HG03045 (cell line): ENCODE data around the gene TOMM20.
A peak's percentile ranks its signal among the peaks of the same experiment; 100 is the strongest.

Experiments
- ATAC-seq: cut with Tn5 transposase; IDR thresholded peaks from one replicate; pipeline ENCODE4 v1.9.1; 2021; ENCODE audit warnings: mild to moderate bottlenecking, moderate library complexity; ENCODE audit not compliant: unreplicated experiment

Gene TOMM20

DNA sequence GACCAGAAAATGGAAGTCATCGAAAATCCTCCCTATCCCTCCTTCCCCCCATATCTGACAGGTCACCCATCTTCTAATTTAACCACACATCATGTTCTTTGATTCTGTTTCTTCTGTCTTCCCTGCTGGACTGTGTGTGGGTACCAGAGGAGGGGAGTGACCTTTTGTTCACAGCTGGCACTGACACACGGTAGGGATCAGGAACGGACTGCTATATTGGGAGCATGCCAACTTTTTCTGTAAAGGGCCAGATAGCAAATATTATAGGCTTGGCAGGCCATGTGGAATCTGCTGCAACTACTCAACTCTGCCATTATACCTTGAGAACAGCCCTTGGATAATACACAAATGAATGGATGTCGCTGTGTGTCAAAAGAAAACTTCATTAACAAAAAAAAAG, 7.5 kb upstream of the TOMM20 start:
- no peak for ATAC-seq

DNA sequence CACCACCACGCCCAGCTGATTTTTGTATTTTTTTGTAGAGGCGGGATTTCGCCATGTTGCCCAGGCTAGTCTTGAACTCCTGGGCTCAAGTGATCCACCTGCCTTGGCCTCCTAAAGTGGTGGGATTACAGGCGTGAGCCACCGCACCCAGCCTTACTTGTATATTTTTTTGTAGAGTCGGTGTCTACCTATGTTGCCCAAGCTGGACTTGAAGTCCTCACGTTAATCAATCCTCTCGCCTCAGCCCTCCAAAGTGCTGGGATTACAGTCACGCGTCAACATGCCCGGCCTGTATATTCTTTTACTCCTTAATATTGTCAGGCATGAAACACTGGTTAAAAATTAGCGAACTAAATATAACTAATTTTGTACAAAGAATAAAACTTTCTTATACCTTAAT, 5.5 kb upstream of the TOMM20 start:
- no peak for ATAC-seq

DNA sequence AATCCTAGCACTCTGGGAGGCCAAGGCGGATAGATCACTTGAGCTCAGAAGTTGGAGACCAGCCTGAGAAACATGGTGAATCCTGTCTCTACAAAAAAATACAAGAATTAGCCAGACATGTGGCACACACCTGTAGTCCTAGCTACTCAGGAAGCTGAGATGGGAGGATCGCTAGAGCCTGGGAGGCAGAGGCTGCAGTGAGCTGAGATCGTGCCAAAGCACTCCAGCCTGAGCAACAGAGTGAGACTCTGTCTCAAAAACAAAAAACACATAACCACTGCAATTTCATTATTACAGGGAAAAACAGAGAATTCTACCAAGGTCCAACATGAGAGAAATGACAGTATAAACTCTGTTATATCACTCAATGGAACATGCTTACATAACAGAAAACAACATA, 4.4 kb upstream of the TOMM20 start:
- no peak for ATAC-seq

DNA sequence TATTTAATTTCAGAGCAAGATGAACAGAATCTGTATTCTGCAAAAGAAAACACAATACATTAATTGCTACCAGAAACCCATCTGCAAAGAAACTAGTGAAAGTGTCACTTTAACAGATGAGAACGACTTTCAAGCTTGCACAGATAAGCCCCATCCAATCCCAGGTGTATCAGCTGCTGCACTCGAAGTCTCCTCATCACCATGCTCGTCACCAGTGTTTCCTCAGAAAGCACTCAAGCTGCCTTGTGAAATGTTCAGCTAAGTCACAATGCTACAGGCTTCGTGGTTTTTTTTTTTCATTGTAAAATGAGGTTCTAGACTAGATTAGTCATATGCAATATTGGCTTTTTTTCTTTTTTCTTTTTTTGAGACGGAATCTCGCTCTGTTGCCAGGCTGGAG, 3.3 kb upstream of the TOMM20 start:
- no peak for ATAC-seq

DNA sequence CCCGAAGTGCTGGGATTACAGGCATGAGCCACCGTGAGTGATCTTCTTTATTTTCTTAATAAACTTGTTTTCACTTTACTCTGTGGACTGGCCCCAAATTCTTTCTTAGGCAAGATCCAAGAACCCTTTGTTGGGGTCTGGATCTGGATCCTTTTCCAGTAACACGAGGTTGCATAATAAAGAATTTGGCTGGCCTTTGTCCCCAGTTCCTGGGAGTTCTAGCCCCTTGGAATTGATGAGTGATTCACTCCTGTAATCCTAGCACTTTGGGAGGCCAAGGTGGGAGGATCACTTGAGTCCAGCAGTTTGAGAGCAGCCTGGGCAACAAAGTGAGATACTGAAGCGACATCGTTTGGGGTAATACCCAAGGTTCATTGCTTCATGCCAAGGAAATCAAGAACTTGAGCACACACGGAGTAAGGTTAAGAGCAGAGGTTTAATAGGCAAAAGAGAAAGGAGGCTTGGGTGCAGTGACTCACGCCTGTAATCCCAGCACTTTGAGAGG, 2.2 kb upstream of the TOMM20 start:
- no peak for ATAC-seq

DNA sequence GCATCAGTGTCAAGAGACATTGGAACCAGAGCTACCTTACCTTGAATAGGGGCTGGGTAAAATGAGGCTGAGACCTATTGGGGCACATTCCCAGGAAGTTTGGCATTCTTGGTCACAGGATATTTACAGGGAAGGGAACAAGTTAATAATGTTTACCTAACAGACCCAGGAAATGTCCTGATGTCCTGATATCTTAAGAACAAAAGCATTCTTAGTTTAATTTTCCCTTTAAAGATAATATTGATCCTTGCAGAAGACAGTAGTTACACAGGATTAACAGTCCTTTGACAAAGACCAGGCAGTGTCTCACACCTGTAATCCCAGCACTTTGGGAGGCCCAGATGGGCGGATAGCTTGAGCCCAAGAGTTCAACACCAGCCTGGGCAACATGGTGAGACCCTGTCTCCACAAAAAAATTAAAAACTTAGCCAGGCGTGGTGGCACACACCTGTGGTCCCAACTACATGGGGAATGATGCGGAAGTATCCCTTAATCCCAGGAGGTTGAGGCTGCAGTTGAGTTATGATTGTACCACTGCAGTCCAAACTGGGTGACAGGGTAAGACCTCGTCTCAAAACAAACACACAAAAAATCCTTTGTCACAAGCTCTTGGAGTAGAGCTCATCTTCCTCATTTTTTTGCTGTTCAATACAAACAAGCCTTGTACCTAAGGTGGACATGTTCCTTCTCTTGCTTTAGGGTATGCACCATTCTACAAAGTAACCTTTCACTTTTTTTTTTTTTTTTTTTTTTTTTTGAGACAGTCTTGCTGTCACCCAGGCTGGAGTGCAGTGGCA, 1.3 kb upstream of the TOMM20 start:
- no peak for ATAC-seq

DNA sequence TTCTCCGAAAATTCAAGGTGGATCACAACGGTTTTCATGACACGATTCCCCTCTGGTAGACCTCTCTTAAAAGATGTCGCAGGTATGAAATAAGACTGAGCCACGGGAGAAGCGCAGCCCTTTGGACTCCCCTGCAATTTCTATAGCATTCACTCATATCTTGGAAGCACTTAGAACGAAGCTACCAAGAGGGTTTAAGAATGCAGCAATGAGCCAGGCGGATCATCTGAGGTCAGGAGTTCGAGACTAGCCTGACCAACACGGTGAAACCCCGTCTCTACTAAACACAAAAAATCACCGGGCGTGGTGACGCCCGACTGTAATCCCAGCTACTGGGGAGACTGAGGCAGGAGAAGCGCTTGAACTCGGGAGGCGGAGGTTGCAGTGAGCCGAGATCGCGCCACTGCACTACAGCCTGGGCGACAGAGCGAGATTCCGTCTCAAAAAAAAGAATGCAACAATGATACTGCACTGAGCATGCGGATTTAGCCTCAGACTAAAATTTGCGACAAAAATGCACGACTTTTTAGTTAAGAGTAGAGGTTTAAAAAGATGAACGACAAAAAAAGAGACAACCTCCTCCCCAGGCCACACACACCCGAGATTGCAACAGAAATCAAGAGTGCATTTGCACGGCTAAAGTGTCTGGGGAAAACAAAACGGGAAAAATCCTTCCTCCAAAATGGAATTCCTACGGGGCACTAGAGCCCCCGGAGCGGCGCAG, 743 bp downstream of the TOMM20 start:
- ATAC-seq = no peak

DNA sequence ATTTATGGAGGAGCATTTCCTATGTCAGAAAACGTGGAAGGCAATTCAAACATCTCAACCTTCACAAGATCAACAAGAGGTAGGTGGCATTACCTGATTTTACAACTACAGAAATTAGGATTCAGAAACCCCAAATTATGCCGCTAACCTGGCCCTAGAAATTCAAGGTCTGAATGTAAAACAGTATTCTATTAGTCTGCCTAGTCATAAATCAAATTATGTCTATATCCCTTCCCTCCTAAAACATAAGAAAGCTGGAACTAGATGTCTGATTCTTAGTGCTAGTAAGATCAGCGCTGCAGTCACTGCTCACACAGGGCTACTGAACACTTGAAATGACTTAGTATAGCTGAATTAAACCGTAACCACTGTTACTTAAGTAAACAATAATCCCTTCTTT, 1.4 kb downstream of the TOMM20 start:
- no peak for ATAC-seq

DNA sequence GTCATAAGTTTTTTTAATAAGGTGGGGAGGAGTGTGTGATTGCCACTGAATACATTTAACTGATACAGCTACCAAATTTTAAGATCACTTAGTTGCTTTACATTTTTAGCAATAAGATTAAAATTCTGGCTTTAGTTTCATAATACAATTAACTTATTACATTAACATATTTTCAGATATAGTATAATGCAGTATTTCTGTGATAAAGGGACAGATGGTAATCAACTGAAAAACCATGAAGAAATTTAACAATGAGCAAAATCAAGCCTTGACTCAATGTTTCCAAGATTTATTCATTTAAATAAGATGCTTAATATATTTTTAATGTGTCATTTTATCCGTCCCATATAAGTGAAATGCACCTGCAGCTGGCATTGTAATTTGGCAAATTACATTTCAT, 4.0 kb downstream of the TOMM20 start:
- no peak for ATAC-seq

DNA sequence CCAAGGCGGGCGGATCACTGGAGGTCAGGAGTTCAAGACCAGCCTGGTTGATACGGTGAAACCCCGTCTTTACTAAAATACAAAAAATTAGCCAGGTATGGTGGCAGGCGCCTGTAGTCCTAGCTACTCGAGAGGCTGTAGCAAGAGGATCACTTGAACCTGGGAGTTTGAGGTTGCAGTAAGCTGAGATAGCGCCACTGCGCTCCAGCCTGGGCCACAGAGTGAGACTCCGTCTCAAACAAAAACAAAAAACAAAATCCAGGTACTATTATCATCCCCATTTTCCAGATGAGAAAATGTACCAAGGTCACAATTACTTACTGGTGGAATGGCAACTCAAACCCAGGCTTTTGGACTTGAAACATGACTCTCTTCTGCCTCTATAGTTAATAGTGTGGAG, 4.5 kb downstream of the TOMM20 start:
- no peak for ATAC-seq

DNA sequence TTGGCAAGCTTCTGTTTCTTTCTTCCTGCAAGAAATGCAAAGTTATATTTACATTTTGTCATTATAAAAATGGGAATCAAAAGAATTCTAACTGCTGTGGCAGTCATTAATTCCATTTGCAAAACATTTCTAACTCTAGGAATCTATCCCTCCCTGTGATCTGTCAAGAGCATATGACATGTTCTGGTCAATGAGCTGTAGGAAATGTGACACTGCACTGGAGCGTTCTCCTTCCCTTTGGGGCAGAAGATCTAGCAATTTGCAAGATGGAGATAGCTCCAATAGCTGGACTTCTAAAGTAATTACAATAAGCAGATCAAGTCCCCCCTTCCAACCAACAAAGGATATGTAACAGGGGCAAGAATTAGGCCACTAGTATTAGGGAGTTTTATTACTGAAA, 6.3 kb downstream of the TOMM20 start:
- ATAC-seq = no peak

DNA sequence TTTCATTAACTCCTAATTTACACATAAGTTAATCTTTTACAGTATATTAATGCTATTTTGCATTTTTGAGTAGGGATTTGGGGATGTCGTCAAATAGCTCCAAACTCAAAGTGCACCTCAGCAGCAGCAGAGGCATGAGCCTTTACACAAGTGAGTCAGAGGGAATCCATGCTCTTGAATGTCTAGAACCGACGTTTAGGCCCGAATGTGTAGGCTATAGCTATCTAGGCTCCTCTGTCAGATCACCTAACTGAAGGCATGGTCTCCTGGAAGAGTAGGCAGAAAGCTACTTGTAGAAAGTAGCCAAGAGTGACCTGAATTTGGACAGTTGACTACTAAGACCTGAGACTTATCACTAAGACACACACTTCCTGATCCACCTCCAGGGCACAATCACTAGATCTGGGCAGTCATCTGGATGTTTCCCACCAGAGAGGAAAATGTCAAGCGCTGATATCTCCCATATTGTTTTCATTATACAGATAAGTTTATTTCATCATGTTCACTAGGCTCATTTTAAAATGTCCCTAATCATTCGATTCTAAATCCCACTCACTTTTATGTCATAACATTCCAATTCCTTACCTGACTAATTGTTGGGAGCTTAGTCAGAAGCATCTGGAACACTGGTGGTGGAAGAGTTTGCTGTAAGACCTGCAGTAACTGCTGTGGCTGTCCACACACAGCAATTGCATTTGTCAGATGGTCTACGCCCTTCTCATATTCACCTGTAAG, 15.3 kb downstream of the TOMM20 start:
- ATAC-seq = no peak

DNA sequence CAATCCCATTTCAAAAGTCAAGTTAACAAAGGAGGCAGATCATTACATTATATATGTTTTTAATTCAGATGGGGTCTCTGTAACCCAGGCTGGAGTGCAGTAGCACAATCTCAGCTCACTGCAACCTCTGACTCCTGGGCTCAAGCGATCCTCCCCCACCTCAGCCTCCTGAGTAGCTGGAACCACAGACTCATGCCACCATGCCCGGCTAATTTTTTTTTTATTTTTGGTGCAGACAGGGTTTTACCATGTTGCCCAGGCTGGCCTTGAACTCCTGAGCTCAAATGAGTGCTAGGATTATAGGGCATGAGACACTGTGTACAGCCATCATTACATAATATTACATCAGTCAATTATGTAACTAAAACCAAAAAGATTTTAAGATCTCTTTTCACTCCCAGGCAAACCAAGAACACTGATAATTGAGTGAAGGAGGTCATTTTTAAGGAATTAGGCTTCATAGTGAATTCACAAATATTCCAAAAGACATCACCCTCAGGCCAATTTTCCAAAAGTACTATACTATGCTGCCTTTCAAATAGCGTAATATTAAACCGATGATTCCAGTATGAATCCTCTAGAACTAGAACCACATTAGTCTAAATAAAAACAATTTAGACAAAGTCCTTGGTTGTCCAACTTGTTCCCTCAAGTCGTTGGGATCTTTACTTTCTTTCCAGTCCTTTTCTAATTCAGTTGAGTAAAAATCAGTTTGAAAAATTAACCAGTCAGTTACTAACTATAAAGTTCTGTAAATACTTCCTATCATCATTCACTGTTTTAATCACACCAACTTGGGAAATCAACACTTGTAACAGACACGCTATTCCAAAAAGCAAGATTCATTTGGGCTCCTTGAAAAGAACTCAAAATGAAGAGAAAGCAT, 16.1 kb downstream of the TOMM20 start:
- ATAC-seq = no peak

DNA sequence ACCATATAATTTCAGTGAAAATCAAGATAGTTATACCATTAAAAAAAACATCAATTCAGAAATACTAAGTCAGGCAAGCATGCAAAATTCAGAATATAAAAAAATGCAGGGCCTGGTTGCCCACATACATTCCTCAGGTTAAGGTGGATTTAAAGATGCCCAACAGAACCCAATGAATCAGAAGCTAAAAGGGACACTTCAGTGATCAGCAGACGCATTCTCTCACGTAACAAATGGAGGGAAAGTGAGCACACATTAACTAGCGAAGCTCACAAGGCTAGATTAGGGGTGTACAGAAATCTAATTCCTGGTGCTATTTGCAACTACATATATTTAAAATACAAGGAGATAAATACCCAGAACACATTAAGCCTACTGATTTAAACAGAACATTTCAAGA, 17.5 kb downstream of the TOMM20 start:
- no peak for ATAC-seq

DNA sequence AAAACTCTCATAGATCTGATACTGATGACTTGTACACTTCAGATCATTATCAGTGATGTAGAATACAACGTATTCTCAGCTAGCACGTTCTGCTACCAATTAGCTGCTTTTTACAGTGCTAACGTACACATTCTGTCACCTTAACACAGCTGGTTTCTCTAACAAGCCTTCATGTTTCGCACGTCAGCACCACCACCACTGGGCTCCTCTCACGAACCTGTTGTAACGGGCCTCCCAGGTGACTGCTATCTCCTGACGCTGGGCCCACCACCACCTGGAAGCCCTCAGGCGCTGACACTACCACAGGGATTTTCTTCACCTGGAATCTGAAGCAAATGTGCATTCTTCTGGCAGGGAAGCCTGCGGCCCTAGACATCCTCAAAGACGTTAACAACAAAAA, 19.8 kb downstream of the TOMM20 start:
- no peak for ATAC-seq

DNA sequence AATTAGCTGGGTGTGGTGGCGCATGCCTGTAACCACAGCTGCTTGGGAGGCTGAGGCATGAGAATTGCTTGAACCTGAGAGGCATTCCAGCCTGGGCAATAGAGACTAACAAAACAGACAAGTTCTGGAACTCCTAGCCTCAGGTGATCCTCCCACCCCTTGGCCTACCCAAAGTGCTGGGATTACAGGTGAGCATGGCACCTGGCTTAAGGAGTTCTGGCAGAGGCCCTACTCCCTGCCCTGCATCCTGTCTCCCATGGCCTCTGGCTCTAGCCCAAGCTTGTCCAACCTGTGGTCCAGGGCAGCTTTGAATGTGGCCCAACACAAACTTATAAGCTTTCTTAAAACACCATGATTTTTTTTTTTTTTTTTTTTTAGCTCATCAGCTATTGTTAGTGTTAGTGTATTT, 20.4 kb downstream of the TOMM20 start:
- ATAC-seq = no peak

DNA sequence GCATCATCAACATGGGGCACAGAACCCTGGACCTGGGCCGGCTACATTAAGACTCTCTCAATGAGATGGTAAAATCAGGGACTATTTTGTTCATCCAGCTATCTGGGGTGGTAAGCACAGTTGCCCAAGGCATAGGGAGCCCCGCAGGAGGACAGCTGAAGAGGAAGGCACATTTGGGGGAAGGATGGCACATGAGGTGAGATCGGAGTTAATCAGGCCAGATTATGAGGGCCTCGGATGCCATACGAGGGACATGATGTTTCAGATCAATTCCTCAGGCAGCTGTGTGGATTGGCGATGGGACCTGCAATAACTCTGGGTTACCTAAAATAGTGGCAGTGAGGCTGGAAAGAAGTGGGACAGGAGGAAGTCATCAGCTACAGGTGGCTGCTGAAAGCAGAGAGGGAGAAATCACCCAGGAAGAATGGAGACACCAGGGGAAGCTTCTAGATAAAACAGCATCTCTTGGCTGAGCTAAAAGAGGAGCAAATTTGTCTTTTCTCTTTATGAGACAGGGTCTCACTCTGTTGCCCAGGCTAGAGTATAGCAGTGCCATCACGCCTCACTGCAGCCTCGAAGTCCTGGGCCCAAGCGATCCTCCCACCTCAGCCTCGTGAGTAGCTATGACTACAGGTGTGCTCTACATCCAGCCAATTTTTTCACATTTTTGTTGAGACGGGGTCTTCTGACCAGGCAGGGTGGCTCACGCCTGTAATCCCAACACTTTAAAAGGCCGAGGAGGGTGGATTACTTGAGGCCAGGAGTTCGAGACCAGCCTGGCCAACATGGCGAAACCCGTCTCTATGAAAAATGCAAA, 21.1 kb downstream of the TOMM20 start:
- no peak for ATAC-seq

DNA sequence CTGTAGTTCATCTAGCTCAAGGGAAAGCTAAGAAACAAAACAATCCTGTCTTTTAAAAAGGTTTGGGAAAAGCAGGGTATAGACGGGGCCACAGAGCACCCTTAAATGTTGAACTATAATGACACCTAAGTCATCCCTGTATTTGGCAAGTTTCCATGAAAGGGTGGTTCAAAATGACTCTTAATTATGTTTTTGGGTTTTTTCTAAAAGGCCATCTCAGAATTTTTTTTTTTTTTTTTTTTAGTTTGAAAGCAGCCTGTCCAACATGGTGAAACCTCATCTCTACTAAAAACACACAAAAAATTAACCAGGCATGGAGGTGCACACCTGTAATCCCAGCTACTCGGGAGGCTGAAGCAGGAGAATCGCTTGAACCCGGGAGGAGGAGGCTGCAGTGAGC, 22.2 kb downstream of the TOMM20 start:
- no peak for ATAC-seq

DNA sequence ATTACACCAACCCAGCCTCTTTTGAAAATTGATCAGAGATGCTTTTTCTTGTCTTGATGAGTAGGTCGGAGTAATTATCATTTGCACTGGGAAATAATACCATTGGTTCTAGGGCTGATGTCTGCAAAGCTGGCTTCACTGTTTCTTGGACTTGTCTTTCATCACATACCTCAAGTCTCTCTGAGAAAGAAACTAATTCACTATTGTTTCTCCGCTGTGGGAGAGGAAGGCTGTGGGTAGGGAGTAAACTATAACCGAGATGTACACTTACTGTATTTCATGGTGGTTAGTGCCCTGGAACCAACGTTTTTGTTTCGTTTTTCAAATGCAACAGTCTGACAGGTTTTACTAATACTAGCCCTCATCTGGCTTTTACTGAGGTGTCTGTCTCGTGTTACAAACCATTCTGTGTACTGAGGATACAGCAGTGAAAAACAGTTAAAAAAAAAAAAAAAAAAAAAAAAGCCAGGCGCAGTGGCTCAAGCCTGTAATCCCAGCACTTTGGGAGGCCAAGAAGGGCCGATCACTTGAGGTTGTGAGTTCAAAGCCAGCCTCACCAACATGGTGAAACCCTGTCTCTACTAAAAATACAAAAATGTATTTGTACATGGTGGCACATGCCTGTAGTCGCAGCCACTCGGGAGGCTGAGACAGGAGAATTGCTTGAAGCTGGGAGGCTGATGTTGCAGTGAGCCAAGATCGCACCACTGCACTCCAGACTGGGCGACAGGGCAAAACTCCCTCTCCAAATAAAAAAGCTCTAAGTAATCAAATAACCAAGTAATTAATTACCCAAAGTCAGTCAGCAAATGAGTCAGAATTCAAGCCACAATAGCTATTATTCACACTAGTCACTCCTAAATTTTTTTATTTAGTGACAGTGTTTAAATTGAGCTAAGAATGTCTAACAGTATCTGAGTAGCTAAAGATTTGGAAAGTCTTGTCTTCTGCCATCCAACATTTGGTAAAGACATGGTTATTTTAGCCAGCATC, 23.3 kb downstream of the TOMM20 start:
- peak; percentile 87 for ATAC-seq
